ENCODE measurements around the gene MYO7B.

The MYO7B gene

DNA sequence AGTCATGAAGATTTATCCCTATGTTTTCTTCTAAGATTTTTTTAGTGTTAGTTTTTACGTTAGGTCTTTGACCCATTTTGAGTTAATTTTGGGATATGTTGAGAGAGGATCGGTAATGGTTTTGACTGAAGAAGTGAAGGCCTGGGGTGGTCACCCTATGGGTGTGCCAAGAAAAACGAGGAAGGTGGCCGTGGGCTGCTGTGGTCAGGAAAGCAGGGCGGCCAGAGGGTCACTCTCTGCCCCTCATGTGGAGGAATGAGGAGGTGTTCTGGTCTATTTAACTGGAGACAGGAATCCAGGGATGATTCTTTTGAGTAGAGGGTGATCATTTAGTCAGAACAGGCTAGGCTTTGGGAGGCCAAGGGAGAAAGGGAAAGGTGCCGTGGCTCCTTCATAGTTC, 50.7 kb downstream of the MYO7B start:
- DNase-seq: no peak

DNA sequence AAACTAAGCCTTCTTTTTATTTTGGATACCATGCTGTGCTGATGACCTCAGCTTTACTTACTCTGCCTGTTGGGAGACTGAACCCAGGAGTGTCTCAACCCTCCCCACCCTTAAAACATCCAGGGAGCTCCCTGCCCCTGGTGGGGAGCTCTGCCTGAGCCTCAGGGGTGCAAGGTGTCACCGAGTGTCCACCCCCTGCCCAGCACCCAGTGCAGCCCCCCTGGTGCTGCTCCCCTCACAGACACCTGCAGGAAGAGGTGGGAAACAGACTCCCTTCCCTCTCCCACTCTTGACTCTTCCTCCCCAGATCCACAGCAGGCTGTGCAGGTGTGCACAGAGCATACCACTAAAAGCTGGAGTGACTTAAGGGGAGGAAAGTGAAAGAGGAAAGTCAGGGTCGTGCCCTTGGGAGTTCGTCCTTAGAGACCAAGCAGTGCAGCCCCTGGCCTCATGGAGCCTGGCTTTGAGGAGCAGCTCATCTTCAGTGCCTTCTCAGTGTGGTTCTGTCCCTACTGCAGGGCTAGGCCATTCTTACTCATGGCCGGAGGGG, 51.3 kb downstream of the MYO7B start:
- no peak for DNase-seq

DNA sequence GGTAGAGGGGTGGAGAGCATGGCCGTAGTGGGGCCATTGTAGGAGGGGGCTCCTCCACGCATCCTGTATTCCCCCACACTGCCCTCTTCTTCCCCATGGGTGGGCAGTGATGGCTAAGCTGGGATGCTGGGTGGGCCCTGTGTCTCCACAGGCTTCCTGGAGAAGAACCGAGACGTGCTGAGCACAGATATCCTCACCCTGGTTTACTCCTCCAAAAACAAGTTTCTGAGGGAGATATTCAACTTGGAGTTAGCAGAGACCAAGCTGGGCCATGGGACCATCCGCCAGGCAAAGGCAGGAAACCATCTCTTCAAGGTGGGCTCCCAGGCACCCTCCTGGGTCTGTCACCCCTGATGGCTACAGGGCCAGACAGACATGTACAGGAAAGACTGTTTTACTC, 52.8 kb downstream of the MYO7B start:
- DNase-seq: no peak

DNA sequence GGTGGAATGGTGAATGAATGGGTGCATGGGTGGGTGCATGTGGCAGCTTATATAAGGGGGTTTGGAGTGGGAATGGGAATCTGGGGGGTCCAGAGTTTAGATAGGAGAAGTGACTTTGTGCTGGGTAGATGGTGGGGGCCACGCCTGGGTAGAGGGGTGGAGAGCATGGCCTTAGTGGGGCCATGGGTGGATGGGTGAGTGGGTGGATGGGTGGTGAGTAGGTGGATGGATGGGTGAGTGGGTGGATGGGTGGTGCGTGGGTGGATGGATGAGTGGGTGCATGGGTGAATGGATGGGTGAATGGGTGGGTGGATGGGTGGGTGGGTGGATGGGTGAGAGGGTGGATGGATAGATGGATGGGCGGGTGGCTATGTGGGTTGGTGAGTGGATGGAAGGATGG, 53.9 kb downstream of the MYO7B start:
- no peak for DNase-seq

DNA sequence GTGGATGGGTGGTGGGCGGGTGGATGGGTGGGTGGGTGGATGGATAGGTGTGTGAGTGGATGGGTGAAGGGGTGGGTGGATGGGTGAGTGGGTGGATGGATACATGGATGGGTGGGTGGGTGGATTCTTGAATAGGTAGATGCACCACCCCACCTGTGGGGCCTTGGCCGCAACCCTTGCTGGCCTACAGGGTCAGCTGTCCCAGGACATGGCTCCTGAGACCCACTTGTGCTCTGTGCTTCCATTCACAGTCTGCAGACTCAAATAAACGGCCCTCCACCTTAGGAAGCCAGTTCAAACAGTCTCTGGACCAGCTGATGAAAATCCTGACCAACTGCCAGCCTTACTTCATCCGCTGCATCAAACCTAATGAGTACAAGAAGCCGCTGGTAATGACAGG, 54.4 kb downstream of the MYO7B start:
- DNase-seq: no peak

DNA sequence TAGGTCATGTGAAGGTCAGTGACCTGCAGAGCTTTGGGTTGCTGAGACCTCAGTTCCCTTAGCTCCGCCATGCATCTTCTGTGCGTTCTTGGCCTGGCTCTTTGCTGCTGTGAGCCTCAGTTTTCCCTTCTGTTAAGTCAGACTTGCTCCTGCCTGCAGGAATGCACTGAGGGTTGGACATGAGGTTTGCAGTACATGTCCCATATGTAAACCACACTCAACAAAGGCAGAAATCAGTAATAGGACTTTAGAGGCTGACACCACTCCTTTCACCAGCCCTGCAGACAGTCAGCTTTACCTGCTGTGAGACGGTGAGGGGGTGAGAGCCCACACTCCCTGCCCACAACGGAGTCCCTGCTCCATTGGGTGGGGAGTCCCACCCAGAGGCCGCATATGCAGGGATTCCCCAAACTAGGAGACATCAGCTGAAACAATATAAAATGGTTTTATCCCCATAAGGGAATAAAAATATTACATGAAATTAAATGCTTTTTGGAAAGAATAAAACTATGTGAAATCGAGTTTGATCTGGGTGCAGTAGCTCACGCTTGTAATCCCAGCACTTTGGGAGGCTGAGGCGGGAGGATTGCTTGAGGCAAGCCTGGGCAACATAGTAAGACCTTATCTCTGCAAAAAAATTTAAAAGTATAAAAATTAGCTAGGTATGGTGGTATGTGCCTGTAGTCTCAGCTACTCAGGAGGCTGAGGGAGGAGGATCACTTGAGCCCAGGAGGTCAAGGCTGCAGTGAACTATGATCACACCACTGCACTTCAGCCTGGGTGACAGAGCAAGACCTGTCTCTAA, 55.1 kb downstream of the MYO7B start:
- no peak for DNase-seq

DNA sequence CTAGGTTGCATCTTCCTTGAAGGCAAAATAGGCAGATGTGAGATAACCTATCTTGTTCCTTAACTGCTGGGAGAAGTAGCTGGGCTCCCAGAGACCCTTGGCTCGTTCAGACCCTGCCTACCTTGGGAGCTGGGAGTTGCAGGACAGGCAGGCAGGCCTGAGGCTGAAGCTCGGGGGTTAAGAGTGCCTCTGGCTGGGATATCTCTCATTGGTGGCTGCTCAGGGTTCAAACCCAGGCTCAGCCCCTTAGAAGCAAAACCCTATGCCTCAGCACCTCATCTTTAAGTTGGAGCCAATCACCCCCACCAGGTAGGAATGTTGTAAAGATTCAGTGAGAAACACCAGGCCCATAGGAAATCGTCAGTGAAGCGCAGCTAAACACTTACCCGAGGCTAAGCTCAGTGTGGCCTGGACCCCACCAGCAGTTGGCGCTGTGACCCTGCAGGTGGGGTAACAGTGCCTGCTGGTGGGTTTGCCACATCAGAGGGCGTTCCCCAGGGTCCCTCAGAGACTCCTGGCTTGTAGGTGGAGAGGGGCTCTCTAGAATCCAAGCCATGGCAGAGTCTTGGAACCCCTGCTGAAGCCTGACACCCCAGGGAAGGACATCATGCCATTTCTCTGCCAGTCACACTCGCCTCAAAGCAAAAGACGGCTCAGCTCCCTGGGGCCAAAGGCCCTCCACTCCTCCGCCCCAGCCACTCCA, 55.9 kb downstream of the MYO7B start:
- DNase-seq: peak in 33 of 58 donors; percentile 4 to 64 (median 25)

DNA sequence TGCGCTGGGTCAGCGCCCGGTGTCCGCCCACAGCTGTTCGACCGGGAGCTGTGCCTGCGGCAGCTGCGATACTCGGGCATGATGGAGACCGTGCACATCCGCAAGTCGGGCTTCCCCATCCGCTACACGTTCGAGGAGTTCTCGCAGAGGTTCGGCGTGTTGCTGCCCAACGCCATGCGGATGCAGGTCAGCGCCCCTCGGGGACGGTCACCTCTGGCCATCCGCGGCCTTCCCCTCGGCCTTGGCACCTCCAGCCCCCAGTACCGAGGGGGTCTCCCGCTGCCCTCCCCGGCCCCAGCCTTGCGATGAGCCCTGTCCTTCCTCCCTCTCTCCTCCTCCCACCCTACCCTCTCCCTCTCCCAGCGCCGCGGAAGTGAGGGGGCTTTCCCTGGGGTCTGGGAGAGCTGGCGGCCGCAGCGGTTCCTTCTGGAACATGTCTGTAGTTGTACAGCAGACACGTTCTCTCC, 57.3 kb downstream of the MYO7B start:
- DNase-seq: no peak

DNA sequence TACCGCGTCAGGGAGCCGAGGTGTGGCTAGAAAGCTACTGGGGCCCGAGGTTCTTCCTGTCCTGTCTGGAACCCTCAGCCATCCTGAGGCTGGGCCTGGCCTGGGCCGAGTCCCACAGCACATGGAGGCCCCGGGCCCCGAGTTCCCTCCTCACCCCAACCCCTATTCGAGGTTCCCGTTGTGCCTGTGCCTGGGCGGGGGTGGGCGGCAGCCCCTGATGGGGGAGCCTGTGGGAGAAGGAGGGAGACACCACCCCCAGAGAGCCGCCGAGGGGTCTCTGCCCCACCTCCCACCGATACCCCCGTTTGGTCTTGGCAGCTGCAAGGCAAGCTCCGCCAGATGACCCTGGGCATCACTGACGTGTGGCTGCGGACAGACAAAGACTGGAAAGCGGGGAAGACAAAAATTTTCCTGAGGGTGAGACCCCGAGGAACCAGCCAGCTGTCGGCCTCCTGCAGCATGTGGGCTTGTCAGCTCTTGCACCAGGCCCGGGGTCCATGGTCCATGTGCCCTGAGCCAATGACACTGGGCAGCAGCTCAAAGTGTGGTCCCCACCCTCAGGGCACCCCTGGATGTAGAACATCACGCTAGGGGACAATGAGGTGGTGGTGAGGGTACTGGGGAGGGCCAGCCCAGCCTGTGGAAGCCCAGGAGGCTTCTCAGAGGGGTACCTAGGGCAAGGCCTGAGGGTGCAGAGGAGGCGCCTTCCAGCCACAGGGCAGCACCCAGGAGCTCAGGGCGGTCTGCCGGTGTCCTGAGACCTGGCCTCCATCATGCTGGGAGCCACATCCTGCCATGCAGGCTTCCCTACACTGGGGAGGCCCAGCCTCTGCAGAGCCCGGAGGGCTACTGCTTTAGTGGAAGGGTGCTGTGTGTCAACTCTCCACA, 58.0 kb downstream of the MYO7B start:
- no peak for DNase-seq

DNA sequence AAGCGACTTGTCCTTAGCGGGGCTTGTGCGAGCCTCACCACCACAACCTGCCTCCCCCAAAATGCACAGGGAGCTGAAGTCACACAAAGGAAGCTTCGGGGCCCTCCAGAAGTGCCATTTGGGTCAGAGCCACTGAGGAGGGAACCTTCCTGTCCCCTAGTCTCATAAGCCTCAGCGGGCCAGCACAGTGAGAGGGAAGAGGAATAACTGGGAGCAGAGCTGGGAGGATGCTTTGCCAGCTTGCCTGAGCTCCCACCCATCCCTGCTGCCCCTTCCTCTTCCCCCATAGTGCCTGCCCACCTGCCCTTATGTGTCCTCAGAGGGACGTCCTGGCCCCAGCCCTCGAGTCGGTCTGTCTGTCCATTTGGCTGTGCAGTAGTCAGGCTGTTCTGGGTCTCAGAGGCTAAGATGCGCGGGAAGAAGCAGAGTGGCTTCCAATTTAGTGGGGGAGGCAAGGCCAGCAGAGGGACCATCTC, 58.7 kb downstream of the MYO7B start:
- DNase-seq: no peak

DNA sequence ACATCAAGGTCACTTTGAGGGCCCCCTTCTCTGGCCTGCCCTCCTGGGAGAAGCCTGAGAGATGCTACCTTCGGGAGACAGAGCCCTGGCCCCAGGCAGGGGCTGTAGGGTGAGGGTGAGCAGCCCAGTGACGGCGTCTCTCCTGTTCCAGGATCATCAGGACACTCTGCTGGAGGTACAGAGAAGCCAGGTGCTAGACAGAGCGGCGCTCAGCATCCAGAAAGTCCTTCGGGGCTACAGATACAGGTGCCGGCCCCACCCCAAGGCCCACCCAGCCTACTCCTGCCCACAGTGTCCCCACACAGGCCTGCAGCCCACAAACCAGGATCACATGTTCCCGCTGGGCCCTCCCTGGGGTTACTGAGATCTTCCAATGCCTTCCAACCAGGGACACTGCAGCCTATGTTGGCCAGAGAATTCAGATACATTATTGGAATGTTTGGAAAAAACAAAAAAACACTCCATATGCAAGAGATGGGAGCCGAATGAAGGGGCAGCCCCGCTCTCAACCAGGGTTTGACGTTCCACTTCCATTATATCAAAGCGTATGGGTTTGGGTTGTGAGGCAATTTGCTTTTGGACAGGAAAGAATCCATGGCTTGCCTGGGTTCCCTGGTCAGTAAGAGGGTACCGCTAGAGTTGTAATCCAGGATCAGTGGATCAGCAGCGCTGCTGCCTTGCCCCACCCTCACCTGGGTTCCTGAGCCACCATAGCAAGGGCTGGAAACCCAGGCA, 61.0 kb downstream of the MYO7B start:
- no peak for DNase-seq

DNA sequence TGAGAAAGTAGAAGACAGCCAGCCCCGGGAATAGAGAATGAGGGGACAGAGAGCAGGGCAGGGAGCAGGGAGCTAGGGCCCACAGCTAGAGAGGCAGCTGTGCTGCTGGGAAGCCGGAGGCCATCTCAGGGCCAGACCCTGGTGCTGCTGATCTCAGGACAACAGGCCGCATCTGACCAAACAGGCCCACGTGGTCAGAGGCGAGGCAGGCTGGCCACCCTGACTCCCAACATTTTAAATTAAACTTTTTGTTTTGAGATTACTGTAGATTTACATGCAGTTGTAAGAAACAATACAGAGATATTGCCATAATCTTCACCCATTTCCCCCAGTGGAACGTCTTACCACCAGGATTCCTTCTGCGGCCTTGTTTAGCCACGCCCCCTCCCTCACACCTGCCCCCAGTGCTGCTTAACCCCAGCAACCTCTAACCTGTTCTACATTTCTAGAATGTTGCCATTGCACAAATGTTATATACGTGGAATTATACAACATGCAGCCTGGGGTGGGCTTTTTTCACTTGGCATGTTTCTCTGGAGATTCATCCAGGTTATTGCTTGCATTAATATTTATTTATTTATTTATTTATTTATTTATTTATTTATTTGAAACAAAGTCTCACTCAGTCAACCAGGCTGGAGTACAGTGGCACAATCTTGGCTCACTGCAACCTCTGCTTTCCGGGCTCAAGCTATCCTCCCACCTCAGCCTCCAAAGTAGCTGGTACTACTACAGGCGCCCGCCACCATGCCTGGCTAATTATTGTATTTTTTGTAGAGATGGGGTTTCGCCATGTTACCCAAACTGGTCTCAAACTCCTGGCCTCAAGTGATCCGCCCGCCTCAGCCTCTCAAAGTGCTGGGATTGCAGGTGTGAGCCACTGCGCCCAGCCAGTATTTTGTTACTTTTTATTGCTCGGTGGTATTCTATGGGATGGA, 61.8 kb downstream of the MYO7B start:
- DNase-seq: no peak

DNA sequence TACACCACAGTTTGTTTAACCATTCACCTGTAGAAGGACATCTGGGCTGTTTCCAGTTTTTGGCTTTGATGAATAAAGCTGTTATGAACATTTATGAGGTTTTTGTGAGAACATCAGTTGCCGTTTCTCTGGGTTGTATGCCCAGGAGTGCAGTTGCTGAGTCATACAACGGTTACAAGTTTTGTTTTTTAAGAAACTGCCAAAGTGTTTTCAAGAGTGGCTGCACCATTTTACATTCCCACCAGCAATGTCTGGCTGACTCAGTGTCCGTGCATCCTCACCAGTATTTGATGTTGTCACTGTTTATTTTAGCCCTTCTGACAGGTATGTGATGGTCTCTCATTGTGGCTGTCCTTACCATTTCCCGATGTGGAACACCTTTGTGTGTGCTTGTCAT, 62.5 kb downstream of the MYO7B start:
- no peak for DNase-seq

DNA sequence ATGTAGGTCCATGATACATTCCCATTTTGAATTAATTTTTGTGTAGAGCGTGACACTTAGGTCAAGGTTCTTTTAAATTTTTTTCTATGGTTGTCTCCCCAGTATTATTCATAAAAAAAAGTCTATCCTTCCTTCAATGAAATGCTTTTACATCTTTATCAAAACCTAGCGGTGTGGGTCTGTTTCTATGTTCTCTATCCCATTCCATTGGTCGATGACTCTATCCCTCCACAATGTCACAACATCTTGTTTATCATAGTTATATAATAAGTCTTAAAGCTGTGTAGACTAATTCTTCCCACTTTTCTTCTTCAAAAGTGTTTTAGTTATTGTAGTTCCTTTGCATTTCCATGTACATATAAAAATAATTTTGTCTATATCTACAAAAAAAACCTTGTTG, 63.2 kb downstream of the MYO7B start:
- DNase-seq: no peak

DNA sequence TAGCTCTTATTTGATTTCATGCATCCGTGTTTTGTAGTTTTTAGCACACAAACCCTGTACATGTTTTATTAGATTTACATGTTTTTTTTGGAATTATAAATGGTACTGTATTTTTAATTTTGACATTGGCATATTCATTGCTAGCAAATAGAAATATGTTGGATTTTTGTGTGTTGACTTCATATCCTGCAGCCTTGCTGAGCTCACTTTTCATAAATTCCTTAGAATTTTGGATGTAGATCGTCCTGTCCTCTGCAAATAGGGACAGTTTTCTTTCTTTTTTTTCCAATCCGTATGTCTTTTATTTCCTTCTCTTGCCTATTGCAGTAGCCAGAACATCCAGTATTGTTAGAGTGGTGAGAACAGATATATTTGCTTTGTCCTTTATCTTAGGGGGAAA, 63.7 kb downstream of the MYO7B start:
- no peak for DNase-seq

DNA sequence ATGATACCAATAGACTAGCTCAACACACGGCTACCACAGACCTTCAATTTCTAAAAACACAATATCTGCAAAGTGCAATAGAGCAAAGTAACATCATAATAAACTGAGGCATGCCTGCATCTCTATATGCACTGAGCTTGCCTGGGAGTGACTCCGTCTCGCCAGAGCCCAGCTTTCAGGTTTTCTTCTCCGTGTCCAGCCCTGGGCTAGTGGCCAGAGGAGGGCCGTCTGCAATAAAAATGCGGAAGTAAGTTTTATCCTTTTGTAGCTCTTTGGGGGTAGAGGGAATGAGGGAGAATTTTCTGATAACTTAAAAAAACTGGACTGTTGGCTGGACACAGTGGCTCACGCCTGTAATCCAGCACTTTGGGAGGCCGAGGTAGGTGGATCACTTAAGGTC, 69.5 kb downstream of the MYO7B start:
- DNase-seq: no peak

DNA sequence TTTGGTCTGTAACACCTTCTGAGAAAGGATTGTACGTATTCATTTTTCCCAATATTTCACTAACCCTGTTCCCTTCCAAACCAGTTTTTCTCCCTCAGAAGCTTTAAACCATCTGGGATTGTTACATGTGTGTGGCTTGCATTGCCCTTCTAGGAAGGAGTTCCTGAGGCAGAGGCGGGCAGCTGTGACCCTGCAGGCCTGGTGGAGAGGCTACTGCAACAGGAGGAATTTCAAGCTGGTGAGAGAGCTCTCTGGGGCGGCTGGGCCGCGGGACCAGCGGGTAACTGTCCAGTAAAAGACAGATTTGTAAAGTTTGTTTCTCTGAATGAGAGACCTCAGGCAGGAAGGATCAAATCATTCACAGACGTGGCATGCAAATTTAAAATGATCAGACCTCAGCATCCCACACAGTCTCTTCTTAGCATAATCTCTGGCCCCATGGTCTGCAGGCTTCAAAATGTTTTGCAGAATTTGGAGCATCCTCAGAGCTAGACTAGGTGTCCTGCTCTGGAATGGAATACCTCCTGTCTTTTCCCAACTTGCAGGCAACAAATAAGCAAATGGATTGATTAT, 70.3 kb downstream of the MYO7B start:
- DNase-seq: no peak

DNA sequence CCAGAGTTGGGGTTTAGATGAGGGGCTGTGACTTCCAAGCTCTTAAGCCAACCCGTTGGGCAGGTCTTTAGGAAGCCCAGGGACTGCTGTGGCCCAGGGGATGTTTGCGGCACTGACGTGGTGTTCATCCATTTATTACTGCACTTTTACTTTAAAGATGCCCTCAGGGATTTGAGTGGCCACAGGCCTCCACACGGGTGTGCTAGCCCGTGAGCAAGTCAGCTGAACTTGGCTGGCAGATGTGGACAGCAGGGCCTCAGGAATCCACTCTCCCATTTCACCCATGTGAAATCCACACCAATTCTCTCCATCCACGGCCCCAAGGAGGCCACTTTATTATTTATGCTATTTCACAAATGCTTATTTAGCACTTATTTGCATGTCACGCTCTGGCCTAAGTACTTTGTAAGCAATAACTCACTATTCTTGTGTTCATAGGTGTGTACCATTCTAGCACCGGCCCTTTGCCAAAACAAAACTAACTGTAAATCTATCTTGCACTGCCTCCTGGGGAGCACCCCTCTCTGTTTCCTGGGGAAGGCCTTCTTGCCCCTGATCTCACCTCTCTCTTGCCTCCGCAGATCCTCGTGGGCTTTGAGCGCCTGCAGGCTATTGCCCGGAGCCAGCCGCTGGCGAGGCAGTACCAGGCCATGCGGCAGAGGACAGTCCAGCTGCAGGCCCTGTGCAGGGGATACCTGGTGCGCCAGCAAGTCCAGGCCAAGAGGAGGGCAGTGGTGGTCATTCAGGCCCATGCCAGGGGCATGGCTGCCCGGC, 71.3 kb downstream of the MYO7B start:
- DNase-seq: no peak
